Measurements from ENCODE around the gene PTP4A2.

DNA sequence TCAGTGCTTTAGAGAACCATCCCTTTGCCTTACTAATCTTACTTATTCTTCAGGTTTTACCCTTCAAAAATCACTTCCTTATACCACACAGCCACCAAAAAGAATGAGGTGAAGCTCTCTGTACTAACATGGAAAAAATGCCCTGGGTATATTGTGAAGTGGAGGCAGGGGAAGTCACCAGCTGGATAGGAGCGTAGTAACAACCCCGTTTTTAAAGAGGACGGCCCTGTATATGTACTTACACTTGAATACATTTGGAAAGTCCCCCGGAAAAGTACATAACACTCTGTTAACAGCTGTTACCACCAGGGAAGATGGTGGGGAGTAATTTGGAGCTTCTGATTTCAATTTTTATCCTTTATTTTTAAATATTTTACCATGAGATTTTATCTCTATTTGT lies 47.3 kb upstream of the PTP4A2 start:
- TF ChIP-seq, protein P1, sequence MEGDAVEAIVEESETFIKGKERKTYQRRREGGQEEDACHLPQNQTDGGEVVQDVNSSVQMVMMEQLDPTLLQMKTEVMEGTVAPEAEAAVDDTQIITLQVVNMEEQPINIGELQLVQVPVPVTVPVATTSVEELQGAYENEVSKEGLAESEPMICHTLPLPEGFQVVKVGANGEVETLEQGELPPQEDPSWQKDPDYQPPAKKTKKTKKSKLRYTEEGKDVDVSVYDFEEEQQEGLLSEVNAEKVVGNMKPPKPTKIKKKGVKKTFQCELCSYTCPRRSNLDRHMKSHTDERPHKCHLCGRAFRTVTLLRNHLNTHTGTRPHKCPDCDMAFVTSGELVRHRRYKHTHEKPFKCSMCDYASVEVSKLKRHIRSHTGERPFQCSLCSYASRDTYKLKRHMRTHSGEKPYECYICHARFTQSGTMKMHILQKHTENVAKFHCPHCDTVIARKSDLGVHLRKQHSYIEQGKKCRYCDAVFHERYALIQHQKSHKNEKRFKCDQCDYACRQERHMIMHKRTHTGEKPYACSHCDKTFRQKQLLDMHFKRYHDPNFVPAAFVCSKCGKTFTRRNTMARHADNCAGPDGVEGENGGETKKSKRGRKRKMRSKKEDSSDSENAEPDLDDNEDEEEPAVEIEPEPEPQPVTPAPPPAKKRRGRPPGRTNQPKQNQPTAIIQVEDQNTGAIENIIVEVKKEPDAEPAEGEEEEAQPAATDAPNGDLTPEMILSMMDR (IDR thresholded peaks at IDR 0.05): no peak
- no peak for TF ChIP-seq POLR2AphosphoS5 (IDR thresholded peaks at IDR 0.05)
